HG03460 (cell line): ENCODE data around the gene L3MBTL1.

ENCODE experiments used
- ATAC-seq: cut with Tn5 transposase; IDR thresholded peaks from one replicate; pipeline ENCODE4 v1.9.1; 2021; ENCODE audit not compliant: unreplicated experiment

Gene L3MBTL1

DNA sequence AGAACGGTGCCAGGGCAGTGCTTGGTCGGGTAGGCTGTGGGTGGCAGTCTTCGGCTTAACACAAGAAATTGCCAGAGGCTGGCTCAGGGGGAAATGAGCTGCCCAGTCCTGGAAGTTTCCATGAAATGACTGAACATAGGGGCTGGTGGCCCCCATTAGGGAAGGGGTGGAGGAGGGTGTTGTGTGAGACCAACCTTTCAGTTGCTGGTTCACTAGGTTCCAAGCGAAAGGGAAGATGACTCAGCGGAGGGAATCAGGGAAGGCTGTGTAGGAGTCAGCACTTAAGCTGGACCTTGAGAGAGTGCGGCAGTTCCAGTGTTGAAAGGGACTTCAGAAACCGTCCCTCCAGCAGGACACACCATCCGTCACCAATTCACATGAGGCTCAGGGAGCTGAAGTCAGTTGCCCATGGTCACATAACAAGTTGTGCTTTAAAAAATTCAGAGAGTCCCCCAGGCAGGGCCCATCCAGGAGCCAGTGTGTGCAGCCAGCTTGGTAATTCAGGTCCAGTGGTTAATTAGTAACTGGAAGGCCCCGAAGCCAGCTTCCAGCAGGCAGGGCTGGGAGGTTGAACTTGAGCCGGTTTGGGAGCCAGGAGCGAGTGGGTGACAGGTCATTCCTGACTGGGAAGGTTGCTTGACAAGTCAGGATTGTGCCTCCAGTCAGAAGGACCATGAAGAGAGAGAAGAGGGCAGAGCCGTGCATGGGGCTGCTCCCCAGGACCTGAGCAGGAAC lies 51.1 kb downstream of the L3MBTL1 start, which contains the start of gene SGK2:
TSS of gene SGK2 (plus strand) at position 616 of the 735 bp plus-strand sequence. CDS start 7,469 bp downstream, outside the sequence.
- ATAC-seq = no peak

DNA sequence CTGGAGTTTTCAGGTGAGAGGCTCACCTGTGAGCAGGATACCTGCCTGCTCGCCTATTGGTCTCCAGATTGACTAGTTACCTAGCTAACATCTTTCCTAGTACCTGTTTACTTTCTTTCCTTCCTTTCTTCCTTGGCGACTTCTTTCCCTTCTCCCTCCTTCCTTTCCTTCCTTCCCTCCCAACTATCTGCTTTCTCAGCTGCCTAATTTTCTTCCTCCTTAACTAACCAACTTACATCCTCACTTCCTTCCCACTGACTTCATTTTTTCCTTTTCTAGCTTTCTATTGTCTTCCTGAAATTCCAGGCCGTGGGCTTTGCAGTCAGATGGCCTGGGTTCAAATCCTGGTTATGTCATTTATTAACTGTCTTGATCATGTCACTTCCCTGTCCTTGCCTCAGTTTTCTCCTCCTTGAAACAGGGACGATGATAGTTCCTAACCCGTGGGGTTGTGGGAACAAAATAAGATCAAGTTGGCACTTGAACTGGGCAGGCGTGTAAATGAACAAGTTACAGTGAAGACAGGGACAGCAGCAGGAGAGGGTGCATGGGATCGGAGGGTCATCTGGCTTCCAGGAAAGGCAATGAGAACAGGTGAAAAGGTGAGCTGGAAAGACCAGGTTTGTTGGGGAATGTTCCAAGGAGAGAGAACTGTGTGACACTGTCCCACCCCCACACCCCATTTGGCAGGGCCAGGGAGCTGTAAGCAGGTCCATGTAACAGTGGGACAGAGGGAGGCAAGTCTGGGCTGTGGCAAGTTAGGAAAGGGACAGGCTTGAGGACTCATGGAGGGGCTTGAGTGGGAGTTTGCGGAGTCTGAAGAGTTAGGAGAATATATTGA lies 51.9 kb downstream of the L3MBTL1 start:
- no peak for ATAC-seq

DNA sequence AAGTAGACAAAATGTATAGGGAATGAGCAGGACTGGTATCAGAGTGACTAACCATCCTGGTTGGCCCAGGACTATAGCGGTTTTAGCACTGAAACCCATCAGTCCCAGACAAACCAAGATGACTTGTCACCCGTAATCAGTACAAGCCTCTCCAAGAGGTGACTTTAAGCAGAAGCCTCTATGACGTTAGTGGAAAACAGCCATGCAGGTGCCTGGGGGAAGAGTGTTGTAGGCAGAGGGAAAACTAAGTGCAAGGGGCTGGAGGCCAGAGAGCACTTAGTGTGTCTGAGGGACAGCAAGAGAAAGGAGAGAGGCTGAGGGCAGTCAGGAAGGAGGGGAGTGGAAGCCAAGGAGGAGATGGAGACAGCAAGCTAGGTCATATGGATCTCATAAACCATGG lies 53.5 kb downstream of the L3MBTL1 start:
- no peak for ATAC-seq

DNA sequence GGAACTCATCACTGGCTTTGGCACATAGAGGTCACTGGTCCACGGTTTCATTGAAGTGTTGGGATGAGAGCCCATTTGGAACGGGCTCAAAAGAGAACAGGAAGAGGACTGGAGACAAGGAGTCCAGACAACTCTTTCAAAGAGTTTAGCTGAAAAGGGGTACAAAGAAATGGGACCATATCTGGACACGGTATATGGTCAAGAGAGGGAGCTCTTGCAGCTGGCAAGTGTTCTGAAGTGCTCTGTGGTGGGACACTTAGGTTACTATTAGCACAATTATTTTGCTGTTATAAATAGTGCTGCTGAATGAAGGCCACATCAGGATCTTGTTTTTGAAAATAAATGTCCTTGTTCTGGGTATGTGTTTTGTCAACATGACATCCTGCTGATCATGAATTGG lies 55.9 kb downstream of the L3MBTL1 start:
- no peak for ATAC-seq

DNA sequence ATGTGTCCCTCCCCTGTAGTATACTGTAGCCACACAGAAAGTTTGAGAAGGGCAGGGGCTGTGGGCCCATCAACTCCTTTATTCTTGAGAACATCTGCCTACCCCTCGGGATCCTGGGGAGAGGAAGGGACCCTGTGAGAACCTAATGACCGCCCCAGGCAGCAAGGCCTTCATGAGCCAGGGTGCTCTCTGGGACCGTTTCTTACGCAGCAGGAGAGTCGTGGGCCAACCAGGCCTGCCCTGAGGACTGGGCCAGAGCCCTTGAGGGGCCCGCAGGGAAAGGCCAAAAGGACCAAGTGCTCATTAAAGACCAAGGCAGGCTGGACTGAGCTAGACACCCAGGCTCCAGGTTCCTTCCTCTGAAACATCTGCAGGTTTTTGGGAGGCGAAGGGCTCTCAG lies 56.5 kb downstream of the L3MBTL1 start:
- ATAC-seq = no peak

DNA sequence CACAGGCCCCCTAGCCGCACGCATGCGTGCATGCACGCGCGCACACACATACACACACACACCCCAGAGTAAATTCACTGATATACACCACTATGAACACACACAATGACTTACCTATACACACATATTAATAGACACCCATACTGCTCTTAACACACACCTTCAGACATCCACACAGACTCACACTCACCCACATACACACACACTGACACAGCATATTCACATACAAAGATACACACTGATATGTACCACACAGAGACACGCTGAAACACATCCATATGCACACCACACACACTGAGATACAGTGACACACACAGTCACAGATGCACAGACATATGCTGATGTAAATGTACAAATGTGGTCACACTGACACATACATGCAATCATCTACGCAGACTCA lies 57.0 kb downstream of the L3MBTL1 start:
- no peak for ATAC-seq

DNA sequence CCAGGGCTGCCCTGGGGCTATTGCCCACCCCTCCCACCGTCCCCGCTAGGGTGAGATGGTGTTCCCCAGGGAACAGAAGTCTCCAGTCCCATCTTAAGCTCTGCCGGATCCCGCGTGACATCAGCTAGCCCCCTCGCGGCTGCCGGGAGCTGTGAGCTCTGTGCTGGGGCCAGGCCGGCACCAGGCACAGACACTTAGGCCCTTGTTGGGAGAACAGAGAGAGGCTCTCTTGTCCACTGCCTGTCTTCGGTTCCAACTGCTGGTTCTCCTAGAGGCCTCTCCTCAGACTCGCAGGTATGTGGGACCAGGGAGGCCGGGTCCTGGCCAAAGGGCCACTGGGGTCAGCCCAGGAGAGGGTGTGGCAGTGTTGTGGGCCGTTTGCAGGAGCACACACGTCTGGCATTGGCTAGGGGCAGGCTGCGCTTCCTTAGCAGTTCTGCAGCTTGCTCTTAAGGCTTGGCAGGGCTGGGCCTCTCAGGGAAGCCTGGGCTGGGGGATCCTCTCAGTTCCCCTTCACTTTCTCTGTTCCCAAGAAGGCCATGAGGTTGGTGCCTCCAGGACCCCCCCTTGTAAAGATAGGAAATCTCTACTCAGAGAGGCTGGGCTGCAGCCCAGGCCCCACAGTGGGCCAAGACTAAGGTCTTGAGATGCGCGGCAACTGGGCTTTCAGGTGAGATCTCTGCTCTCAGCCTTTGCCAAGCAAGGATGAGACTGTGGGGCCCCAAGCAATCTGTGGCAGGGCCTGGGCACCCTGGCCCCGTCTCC lies 57.7 kb downstream of the L3MBTL1 start:
- ATAC-seq = no peak

DNA sequence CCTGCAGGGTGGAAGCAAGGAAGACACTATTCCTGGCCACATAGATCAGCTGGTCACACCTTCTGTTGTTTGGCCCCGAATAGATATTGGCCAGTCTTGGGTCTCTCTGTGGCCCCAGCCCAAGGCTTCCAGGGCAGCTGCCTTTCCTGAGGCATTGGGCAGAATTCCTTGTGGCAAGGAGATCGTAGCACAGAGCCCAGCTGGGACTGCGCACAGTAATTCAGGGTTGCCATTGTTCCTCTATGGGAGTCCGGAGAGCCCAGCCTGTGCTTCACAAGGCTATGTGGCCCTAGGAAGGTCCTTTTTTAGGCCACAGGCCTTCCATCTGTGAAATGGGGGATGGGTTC lies 58.2 kb downstream of the L3MBTL1 start:
- ATAC-seq = no peak

DNA sequence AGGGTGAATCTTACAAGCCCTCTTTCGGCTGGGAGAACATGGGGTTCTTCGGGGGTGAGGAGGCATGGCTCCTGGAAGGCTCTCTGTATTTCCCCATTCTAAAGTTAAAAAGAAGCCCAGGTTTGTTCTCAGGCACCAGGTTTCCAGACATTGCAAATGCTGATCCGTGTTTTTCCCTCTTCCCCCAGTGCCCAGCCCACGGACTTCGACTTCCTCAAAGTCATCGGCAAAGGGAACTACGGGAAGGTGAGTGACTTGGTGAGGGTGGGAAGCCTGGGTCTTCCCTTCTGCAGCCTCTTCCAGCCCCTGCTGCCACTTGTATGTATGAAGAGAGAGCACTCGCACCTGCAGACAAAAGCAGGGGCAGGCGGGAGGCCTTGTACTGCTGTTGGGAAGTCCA lies 60.0 kb downstream of the L3MBTL1 start:
- no peak for ATAC-seq

DNA sequence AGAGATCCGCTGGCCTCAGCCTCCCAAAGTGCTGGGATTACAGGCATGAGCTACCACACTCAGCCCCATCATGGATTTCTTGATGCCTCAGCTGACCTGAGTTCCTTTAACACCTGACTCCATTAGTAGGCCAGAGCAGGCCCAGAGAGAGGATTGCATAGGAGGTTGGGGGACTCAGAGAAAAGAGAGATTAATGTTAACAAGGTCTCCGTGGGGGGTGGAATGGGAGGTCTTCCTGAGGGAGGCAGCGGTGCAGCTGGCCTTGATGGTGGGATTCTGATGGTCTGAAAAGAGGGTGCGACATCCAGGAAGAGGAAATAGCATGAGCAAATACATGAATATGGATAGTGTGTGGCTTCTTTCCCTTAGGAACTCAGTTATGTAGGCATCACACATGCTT lies 61.2 kb downstream of the L3MBTL1 start:
- no peak for ATAC-seq

DNA sequence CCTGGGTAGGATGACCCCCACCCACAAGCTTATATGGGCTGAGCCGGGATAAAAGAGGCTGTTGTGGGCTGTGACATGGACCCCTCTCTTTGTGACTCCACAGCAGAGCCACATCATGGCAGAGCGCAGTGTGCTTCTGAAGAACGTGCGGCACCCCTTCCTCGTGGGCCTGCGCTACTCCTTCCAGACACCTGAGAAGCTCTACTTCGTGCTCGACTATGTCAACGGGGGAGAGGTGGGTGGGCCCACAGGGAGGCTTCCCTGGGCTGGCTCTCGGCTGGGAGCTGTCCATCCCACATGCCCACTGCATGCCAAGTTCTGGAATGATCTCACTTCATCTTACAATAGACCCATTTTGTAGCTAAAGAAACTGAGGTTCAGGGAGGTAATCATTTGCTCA lies 61.8 kb downstream of the L3MBTL1 start:
- ATAC-seq = no peak

DNA sequence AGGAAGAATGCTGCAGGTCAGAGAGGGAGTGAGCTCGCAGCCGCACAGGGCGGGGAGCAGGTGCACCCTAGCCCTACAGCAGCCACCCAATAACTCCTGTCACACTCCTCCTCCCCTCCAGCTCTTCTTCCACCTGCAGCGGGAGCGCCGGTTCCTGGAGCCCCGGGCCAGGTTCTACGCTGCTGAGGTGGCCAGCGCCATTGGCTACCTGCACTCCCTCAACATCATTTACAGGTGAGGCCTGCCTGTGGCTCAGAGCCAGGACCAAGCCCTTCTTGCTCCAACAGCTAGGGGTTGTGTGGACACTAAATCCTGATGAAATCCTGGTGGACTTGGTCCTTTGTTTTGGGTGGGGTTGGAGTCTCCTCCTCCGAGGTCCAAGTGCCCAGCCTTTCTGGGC lies 63.0 kb downstream of the L3MBTL1 start:
- no peak for ATAC-seq

DNA sequence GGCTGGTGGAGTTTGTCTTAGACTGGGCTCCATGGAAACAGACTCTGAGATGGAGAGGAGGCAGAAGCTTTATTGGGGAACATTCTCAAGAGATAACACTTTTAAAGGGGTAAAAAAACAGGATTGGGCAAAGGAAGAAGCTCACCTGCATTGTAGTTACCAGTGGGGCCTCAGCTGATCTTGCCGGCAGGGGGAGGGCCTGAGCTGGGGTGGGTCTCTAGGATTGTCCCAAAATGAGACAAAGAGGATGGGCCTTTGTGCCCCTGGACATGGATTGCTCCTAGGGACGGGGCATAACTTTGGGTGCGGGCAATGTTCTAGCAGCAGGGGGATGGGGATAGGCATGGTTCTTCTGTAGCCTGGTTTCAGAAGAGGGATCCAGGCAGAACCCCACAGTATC lies 63.8 kb downstream of the L3MBTL1 start:
- no peak for ATAC-seq

DNA sequence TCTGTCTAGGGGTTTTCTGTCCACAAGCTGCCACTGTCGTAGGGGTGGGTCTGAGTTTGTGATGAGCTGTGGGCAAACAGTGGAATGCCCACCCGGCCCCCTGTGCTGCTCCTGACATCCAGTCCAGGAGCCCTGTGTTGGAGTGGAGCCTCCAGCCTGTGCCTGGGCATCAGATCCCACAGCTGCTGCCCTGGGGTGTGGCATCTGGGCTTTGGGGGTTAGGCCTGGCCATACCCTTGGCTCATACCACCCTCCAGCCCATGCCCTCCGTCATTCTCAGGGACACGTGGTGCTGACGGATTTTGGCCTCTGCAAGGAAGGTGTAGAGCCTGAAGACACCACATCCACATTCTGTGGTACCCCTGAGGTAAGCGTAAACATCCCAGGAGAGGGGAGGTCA lies 64.3 kb downstream of the L3MBTL1 start:
- no peak for ATAC-seq

DNA sequence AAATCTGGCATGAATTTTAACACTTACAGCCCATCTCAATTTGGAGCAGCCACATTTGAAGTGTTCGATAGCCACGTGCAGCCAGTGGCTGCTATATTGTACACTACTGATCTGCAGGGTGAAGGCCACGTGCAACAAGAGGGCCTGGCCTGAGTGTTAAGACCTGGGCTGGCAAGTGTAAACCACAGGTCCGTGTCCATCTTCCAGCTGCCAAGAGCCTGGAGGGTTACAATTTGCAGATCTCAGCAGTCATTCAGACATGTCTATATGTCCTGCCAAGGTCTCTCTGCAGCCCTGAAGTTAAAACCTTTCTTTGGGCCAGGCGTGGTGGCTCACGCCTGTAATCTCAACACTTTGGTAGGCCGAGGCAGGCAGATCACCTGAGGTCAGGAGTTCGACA lies 65.4 kb downstream of the L3MBTL1 start:
- ATAC-seq = no peak

DNA sequence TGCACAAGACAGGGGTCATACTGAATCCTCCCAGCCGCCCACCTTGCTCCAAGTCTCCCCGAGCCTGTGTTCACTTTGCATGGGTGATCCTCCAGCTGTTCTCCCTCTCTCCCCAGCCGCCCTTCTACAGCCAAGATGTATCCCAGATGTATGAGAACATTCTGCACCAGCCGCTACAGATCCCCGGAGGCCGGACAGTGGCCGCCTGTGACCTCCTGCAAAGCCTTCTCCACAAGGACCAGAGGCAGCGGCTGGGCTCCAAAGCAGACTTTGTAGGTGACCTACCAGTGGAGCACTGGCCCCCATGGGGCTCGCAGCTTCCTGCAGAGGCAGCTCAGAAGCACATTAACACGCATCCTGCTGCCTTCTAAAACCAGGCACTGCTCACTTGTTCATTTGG lies 68.6 kb downstream of the L3MBTL1 start:
- ATAC-seq = no peak

DNA sequence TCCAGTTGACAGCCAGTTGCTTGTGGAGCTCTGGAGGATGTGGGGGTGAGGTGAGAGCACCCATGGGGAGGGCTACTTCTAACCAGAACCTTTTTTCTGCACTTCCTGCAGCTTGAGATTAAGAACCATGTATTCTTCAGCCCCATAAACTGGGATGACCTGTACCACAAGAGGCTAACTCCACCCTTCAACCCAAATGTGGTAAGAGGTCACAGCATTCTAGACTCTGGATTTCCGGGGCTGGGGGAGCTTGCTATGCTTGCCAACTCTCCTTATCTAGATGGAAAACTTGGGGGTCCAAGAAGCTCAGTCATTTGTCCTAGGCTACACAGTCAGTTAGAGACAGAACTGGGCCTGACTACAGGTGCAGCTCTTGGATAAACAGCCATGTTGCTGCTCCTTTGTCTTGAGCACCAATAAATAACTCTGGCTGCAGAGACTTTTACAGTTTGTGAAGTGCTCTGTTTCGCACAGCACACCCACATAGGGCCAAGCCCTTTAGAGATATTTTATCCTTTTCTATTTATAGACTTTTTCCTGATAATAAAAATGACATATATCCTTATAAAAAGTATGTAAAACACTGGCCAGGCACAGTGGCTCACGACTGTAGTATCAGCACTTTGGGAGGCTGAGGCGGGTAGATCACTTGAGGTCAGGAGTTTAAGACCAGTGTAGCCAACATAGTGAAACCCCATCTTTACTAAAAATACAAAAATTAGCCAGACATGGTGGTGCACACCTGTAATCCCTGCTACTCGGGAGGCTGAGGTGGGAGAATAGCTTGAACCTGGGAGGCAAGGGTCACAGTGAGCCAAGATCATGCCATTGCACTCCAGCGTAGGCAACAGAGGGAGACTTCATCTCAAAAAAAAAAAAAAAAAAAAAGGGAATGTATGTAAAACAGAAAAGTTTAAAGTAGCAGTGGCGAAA lies 72.6 kb downstream of the L3MBTL1 start:
- no peak for ATAC-seq

DNA sequence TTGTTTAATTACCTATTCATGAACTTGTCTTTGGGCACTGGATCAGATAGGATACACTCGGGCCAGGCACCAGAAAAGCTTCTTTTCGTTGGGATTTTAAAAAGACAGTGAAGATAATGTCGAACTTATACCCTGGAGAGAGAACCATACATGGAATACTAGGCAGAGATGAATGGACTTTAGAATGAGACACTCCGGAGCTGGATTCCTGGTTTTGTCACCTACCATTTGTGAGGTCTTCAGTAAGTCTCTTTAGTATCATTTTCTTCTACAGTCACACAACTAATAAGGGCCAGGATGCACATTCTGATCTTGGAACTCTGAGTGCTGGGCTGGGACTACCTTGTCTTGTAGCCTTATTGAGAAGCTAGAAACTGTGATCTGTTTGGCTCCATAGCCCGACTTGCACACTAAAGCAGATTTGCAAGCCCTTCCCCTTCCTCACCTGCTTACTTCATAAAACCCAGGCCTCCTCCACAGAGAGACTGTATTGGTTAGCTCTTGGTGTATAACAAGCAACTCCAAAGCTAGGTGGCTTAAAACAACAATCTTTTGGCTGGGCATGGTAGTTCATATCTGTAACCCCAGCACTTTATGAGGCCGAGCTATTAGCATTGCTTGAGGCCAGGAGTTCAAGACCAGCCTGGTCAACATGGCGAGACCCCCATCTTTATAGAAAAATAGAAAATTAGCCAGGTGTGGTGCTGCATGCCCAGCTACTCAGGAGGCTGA lies 75.8 kb downstream of the L3MBTL1 start:
- ATAC-seq = no peak

DNA sequence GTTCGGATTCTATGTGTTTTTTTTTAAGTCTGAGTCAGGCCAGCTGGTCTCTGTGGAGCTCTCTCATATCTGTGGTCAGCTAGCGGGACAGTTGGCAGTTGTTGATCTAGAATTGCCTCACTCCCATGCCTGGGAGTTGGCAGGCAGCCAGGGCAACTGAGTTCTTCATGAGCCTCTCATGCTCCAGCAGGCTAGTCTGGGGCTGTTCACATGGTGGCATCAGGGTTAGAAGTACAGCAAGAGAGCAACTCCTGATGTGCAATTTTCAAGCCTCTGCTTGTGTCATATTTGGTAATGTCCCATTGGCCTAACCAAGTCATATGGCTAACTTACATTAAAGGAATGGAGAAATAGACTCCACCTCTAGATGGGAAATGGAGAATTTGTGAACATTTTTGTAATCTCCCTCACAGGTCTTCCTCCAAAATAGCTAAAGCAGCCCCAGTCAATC lies 76.5 kb downstream of the L3MBTL1 start:
- no peak for ATAC-seq
